SU-DHL-6 (cell line): ENCODE results near the gene PALM2AKAP2.

Experiments
- H2AFZ ChIP-seq: fragments of 200-600 bp; sonication (generic); 2 replicates; pipeline ENCODE4 v1.6.1; 2014; ENCODE audit warnings: low read depth, mild to moderate bottlenecking, moderate library complexity, mixed read lengths, antibody characterized with exemption, low read length; ENCODE audit not compliant: severe bottlenecking
- H3F3A ChIP-seq: fragments of 200-600 bp; shearing (Covaris generic); 2 replicates; pipeline ENCODE4 v1.6.0; 2016; ENCODE audit warnings: antibody characterized with exemption, mild to moderate bottlenecking; ENCODE audit not compliant: insufficient read depth
- H3K27ac ChIP-seq: fragments of 200-600 bp; sonication (generic); 2 replicates; pipeline ENCODE4 v1.5.1; 2016; ENCODE audit warnings: low read depth, mild to moderate bottlenecking, low read length, moderate library complexity, mixed read lengths
- H3K27me3 ChIP-seq: fragments of 200-600 bp; sonication (generic), shearing (Covaris generic); 2 replicates; pipeline ENCODE4 v1.6.0; 2014; ENCODE audit warnings: mild to moderate bottlenecking, low read length
- H3K36me3 ChIP-seq: fragments of 200-600 bp; sonication (generic); 2 replicates; pipeline ENCODE4 v1.6.1; 2014; ENCODE audit warnings: mild to moderate bottlenecking, low read length, mixed read lengths
- H3K4me2 ChIP-seq: fragments of 300-600, 200-600 bp; shearing (Covaris generic), sonication (generic); 2 replicates; pipeline ENCODE4 v1.6.0; 2014; ENCODE audit warnings: low read length, low read depth, mild to moderate bottlenecking; ENCODE audit not compliant: poor library complexity, severe bottlenecking
- H3K4me3 ChIP-seq: fragments of 200-600 bp; sonication (generic); 2 replicates; pipeline ENCODE4 v1.5.1; 2014; ENCODE audit warnings: antibody characterized with exemption, low read length, mild to moderate bottlenecking, mixed read lengths; ENCODE audit not compliant: insufficient read depth, poor library complexity, severe bottlenecking
- H3K79me2 ChIP-seq: fragments of 200-600 bp; sonication (generic); 2 replicates; pipeline ENCODE4 v1.6.1; 2014; ENCODE audit warnings: mild to moderate bottlenecking, low read length, moderate library complexity; ENCODE audit not compliant: insufficient read depth
- H3K9ac ChIP-seq: fragments of 200-600 bp; sonication (generic); 2 replicates; pipeline ENCODE4 v1.7.0; 2014; ENCODE audit warnings: mild to moderate bottlenecking, low read length
- H3K9me2 ChIP-seq: fragments of 200-600 bp; sonication (generic); replicated peaks from 2 replicates; pipeline ENCODE4 v1.6.1; 2014; ENCODE audit warnings: low read length; ENCODE audit not compliant: insufficient read depth
- H3K9me3 ChIP-seq: fragments of 200-600 bp; sonication (generic); 2 replicates; pipeline ENCODE4 v1.6.1; 2014; ENCODE audit warnings: low read length, mixed read lengths; ENCODE audit not compliant: insufficient read depth
- H4K20me1 ChIP-seq: fragments of 200-600 bp; sonication (generic); 2 replicates; pipeline ENCODE4 v1.6.1; 2014; ENCODE audit warnings: low read depth, mild to moderate bottlenecking, antibody characterized with exemption, low read length, moderate library complexity, mixed read lengths
- EZH2phosphoT487 ChIP-seq: fragments of 200-600 bp; sonication (generic), shearing (Covaris generic); conservative IDR thresholded peaks from 2 replicates; pipeline ENCODE4 v1.6.1; 2018; ENCODE audit warnings: mild to moderate bottlenecking, antibody characterized with exemption, low read length, moderate library complexity, mixed read lengths
- TF ChIP-seq, protein P1 (sequence below): fragments of 200-600 bp; sonication (generic); IDR thresholded peaks from one replicate; pipeline ENCODE4 v1.5.1; 2017; ENCODE audit warnings: antibody characterized with exemption, mild to moderate bottlenecking, low read length, moderate library complexity; ENCODE audit not compliant: insufficient read depth, poor library complexity, severe bottlenecking

Gene PALM2AKAP2

GRCh38 chr9:109811876-109812275 lies 31.9 kb downstream of the PALM2AKAP2 start:
- H3F3A ChIP-seq = no peaks in the 10 kb centered on the region
- H2AFZ ChIP-seq = no peak overlapping the region
- H3K27me3 ChIP-seq = no peaks in the 10 kb centered on the region
- H3K4me3 ChIP-seq = no peak overlapping the region
- H3K9me2 ChIP-seq = no peaks in the 10 kb centered on the region
- no peaks in the 10 kb centered on the region for H4K20me1 ChIP-seq
- H3K36me3 ChIP-seq = no peaks in the 10 kb centered on the region
- H3K4me2 ChIP-seq = no peak overlapping the region
- H3K9ac ChIP-seq = no peak overlapping the region
- H3K79me2 ChIP-seq = no peaks in the 10 kb centered on the region
- no peak overlapping the region for H3K27ac ChIP-seq
- H3K9me3 ChIP-seq = no peaks in the 10 kb centered on the region
- TF ChIP-seq EZH2phosphoT487 = no peak
- TF ChIP-seq, protein P1, sequence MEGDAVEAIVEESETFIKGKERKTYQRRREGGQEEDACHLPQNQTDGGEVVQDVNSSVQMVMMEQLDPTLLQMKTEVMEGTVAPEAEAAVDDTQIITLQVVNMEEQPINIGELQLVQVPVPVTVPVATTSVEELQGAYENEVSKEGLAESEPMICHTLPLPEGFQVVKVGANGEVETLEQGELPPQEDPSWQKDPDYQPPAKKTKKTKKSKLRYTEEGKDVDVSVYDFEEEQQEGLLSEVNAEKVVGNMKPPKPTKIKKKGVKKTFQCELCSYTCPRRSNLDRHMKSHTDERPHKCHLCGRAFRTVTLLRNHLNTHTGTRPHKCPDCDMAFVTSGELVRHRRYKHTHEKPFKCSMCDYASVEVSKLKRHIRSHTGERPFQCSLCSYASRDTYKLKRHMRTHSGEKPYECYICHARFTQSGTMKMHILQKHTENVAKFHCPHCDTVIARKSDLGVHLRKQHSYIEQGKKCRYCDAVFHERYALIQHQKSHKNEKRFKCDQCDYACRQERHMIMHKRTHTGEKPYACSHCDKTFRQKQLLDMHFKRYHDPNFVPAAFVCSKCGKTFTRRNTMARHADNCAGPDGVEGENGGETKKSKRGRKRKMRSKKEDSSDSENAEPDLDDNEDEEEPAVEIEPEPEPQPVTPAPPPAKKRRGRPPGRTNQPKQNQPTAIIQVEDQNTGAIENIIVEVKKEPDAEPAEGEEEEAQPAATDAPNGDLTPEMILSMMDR = no peak

GRCh38 chr9:109812331-109812730 lies 32.3 kb downstream of the PALM2AKAP2 start:
- H3K79me2 ChIP-seq = no peaks in the 10 kb centered on the region

GRCh38 chr9:109812818-109813281 lies 32.9 kb downstream of the PALM2AKAP2 start:
- Histone ChIP-seq H3K9me2 (no peaks in the 10 kb centered on the region), H2AFZ (no peak overlapping the region), H4K20me1 (no peaks in the 10 kb centered on the region), H3K27ac (no peak overlapping the region), H3F3A (no peaks in the 10 kb centered on the region), H3K27me3 (no peaks in the 10 kb centered on the region), H3K36me3 (no peaks in the 10 kb centered on the region), H3K4me3 (no peak overlapping the region), H3K9me3 (no peaks in the 10 kb centered on the region), H3K79me2 (no peaks in the 10 kb centered on the region), H3K4me2 (no peak overlapping the region), H3K9ac (no peak overlapping the region)
- TF ChIP-seq, protein P1 = no peak
- no peak for TF ChIP-seq EZH2phosphoT487

More at GRCh38 chr9:109812331-109812730, 32.3 kb downstream of the PALM2AKAP2 start:
- no peaks in the 10 kb centered on the region for H3K36me3 ChIP-seq
- H3K27ac ChIP-seq = no peak overlapping the region
- H4K20me1 ChIP-seq = no peaks in the 10 kb centered on the region
- H3K27me3 ChIP-seq = no peaks in the 10 kb centered on the region
- no peak overlapping the region for H2AFZ ChIP-seq
- no peaks in the 10 kb centered on the region for H3K9me2 ChIP-seq
- H3F3A ChIP-seq = no peaks in the 10 kb centered on the region
- no peaks in the 10 kb centered on the region for H3K9me3 ChIP-seq
- no peak overlapping the region for H3K9ac ChIP-seq
- TF ChIP-seq EZH2phosphoT487 = no peak
- TF ChIP-seq, protein P1 = no peak
- no peak overlapping the region for H3K4me2 ChIP-seq
- H3K4me3 ChIP-seq = no peak overlapping the region
